Skeletal muscle tissue (tissue), 4 donors: ENCODE results near the gene ORC2. TPM values are rescaled to one million over a fixed set of nuclear protein-coding genes. Genes with fewer than 3 reads are reported as not detected.

Experiments used
- H3K27ac ChIP-seq: one replicate; pipeline ENCODE4 v1.7.0; 2013; ENCODE audit warnings: mild to moderate bottlenecking, low read depth, low read length, inconsistent platforms
- H3K27me3 ChIP-seq, 3 donors: one replicate each; pipeline ENCODE4 v1.7.0; 2013; ENCODE audit warnings: low read length in 3 of 3; ENCODE audit not compliant: control insufficient read depth in 3 of 3, insufficient read depth in 3 of 3
- H3K36me3 ChIP-seq, 3 donors: one replicate each; pipeline ENCODE4 v1.7.0; 2013; ENCODE audit warnings: low read length in 3 of 3; ENCODE audit not compliant: control insufficient read depth in 3 of 3, insufficient read depth in 3 of 3
- H3K4me1 ChIP-seq, 3 donors: one replicate each; pipeline ENCODE4 v1.7.0; 2013; ENCODE audit warnings: low read length in 3 of 3, mild to moderate bottlenecking in 3 of 3; ENCODE audit not compliant: control insufficient read depth in 3 of 3, insufficient read depth in 3 of 3
- H3K4me3 ChIP-seq, 3 donors: one replicate each; pipeline ENCODE4 v1.7.0; 2013; ENCODE audit warnings: low read length in 3 of 3
- H3K9ac ChIP-seq, 3 donors: one replicate each; pipeline ENCODE4 v1.7.0; 2013; ENCODE audit warnings: low read length in 3 of 3, mild to moderate bottlenecking in 3 of 3, moderate library complexity in 2 of 3, low read depth in 1 of 3
- H3K9me3 ChIP-seq, 3 donors: one replicate each; pipeline ENCODE4 v1.7.0; 2013; ENCODE audit warnings: low read length in 3 of 3; ENCODE audit not compliant: control insufficient read depth in 3 of 3
- total RNA-seq: library from RNA; depleted of rRNA; stranded (reverse); fragments of >200 nt; gene quantifications from one replicate; pipeline ENCODE4 v1.2.3, GENCODE V29; 2014
- donor health status: Osteomylitis.

The ORC2 gene
- total RNA-seq, 1 donor from 2014 or later = 17.2 TPM

- Histone ChIP-seq H3K36me3 (peaks cover 21 to 33% (median 22%) of the 10 kb centered on the region in 3 donors), H3K27ac (no peak overlapping the region), H3K9me3 (no peaks in the 10 kb centered on the region), H3K4me1 (no peaks in the 10 kb centered on the region), H3K27me3 (no peaks in the 10 kb centered on the region), H3K9ac (no peak overlapping the region), H3K4me3 (no peak overlapping the region)
These were observed 18.7 kb downstream of the ORC2 start for GRCh38 chr2:200944467-200945394.

DNA sequence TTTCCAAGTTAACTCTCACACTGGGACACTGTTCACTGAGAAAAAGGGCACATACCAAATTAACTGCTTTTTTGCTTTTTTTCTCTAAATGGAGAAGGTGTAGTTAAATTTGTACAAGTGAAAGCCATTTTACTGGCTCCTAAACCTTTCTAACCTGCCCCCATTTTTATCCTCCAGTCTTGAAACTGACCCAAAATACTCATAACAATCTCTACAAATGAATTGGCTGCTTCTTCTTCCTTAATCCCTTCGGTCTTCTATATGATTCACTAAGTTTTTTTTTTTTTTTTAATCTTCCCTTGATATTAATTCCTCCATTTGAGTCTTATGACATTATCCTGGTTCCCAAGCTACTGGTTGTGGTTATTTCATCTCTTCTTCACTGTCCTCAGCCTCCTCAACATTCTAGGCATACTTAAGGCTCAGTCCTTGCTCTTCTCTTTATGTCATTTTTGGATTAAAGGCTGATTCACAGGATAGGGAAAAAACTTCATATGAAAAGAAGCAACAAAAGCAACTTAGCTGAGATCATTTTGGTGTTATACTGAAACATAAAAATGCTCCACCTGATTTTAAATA, 19.8 kb downstream of the ORC2 start:
- no peak overlapping the region for H3K27ac ChIP-seq

GRCh38 chr2:200939832-200940231, 23.6 kb downstream of the ORC2 start:
- Histone ChIP-seq H3K36me3 (peaks cover 28 to 37% (median 36%) of the 10 kb centered on the region in 3 donors), H3K9me3 (no peaks in the 10 kb centered on the region), H3K9ac (no peak overlapping the region), H3K4me1 (no peaks in the 10 kb centered on the region), H3K27ac (no peak overlapping the region), H3K4me3 (no peak overlapping the region), H3K27me3 (no peaks in the 10 kb centered on the region)

More for the DNA sequence above, 19.8 kb downstream of the ORC2 start:
- Histone ChIP-seq H3K36me3 (peaks cover 22 to 36% (median 23%) of the 10 kb centered on the region in 3 donors), H3K9ac (no peak overlapping the region), H3K4me1 (no peaks in the 10 kb centered on the region), H3K27me3 (no peaks in the 10 kb centered on the region), H3K9me3 (no peaks in the 10 kb centered on the region), H3K4me3 (no peak overlapping the region)

DNA sequence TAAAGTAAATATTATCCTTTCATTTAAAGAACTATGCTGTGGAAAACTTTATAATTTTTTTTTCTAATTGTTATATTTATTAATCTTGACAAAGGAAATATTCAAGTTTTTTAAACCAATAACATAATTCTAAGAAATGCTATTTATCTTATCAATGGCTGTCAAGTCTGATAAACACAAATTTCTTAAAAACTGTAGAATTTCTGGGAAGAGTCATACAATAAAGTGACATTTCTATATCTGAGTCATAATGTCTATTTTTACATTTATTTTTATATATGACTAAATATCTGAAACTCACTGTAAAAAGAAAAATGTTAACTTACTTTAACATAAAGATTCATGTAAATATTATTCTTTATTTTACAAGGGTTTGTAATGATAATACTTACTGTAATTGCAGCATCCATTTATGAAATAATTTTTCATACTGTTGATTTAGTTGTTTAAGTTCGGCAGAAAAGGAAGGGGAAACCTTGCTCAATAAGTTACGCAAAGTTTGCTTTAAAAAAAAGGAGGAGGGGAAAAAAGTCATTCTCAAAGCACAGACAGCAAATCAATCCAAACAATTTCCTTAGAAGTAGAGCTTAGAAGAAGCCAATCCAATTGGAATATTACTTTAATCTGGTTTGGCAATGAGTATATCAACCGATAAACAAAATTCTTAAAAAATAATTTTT, 32.4 kb downstream of the ORC2 start:
- Histone ChIP-seq H3K9me3 (no peaks in the 10 kb centered on the region), H3K36me3 (peaks cover 20 to 45% (median 44%) of the 10 kb centered on the region in 3 donors), H3K9ac (no peak overlapping the region), H3K4me1 (no peaks in the 10 kb centered on the region), H3K27ac (no peak overlapping the region), H3K4me3 (no peak overlapping the region), H3K27me3 (no peaks in the 10 kb centered on the region)

GRCh38 chr2:200929334-200930249, 33.9 kb downstream of the ORC2 start:
- Histone ChIP-seq H3K27me3 (no peaks in the 10 kb centered on the region), H3K9ac (no peak overlapping the region), H3K9me3 (no peaks in the 10 kb centered on the region), H3K36me3 (peaks cover 17 to 44% (median 41%) of the 10 kb centered on the region in 3 donors), H3K4me1 (no peaks in the 10 kb centered on the region), H3K27ac (no peak overlapping the region), H3K4me3 (no peak overlapping the region)

- H3K9me3 ChIP-seq = no peaks in the 10 kb centered on the region
- no peak overlapping the region for H3K9ac ChIP-seq
- no peak overlapping the region for H3K27ac ChIP-seq
- peaks cover 26 to 54% (median 50%) of the 10 kb centered on the region in 3 donors for H3K36me3 ChIP-seq
- no peaks in the 10 kb centered on the region for H3K27me3 ChIP-seq
- H3K4me1 ChIP-seq = no peaks in the 10 kb centered on the region
- H3K4me3 ChIP-seq = no peak overlapping the region
These were observed 41.0 kb downstream of the ORC2 start for GRCh38 chr2:200922439-200922838.

- Histone ChIP-seq H3K9me3 (no peaks in the 10 kb centered on the region), H3K36me3 (peaks cover 30 to 51% (median 39%) of the 10 kb centered on the region in 3 donors), H3K27me3 (no peaks in the 10 kb centered on the region), H3K4me1 (no peaks in the 10 kb centered on the region), H3K9ac (no peak overlapping the region), H3K27ac (no peak overlapping the region), H3K4me3 (no peak overlapping the region)
These were observed 49.8 kb downstream of the ORC2 start for GRCh38 chr2:200913654-200914053.

GRCh38 chr2:200909958-200910357, 53.5 kb downstream of the ORC2 start:
- Histone ChIP-seq H3K9ac (no peak overlapping the region), H3K27ac (no peak overlapping the region), H3K9me3 (no peaks in the 10 kb centered on the region), H3K4me3 (no peak overlapping the region), H3K27me3 (no peaks in the 10 kb centered on the region), H3K36me3 (peaks cover 23 to 39% (median 26%) of the 10 kb centered on the region in 3 donors), H3K4me1 (no peaks in the 10 kb centered on the region)

GRCh38 chr2:200905618-200906296, 57.7 kb downstream of the ORC2 start:
- peaks cover 0 to 19% (median 2%) of the 10 kb centered on the region in 3 donors for H3K36me3 ChIP-seq
- no peaks in the 10 kb centered on the region for H3K9me3 ChIP-seq
- H3K27ac ChIP-seq = no peak overlapping the region
- H3K27me3 ChIP-seq = no peaks in the 10 kb centered on the region
- H3K4me1 ChIP-seq = peaks cover 0 to 3% (median 0%) of the 10 kb centered on the region in 3 donors
- H3K9ac ChIP-seq = no peak overlapping the region
- no peak overlapping the region for H3K4me3 ChIP-seq
